NCI-H2107 (cell line): ENCODE data around the gene NATD1.

ENCODE experiments used
- DNase-seq: peaks from one replicate; lab custom pipeline; 2025; lab: John Stamatoyannopoulos, UW

Gene NATD1

GRCh38 chr17:21289902-21290571 lies 36.8 kb upstream of the NATD1 start:
- no peak for DNase-seq

- no peak for DNase-seq
These were observed 36.1 kb upstream of the NATD1 start for GRCh38 chr17:21289175-21289901.

GRCh38 chr17:21288571-21289017 lies 35.4 kb upstream of the NATD1 start:
- DNase-seq = no peak

DNA sequence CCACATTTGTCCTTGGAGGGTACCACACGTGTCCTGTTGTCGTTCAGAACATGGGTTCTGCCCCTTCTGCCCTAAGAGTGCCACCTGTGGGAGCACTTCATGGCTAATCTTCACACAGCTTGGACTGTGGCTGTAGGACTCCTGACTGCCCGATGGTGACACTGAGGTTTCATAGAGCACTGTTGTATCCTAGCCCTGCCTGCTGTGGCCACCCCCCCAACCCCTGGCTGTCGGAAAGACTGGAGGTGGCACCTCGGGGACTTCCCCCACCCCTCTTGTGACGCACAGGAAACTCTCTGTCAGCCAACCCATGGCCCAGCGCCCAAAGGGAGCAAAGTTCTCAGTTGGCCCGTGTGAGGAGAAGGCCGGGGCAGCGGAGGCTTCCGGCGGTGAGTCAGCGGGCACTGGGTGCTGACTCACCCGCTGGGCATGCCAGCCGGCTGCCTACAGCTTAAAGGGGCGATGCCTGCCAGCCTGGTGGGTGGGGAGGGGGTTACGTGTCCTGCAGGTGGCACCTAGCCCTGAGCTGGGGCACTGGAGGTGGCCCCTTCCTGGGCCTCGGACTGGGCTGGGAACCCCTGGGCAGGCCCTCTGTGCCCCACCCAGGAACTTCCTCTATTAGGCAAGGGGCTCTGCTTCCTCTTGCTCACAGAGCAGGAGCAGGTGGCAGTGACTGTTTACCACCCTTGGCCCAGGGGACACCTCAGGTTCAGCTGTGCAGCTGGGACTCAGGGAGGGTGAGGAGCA lies 34.7 kb upstream of the NATD1 start:
- no peak for DNase-seq

DNA sequence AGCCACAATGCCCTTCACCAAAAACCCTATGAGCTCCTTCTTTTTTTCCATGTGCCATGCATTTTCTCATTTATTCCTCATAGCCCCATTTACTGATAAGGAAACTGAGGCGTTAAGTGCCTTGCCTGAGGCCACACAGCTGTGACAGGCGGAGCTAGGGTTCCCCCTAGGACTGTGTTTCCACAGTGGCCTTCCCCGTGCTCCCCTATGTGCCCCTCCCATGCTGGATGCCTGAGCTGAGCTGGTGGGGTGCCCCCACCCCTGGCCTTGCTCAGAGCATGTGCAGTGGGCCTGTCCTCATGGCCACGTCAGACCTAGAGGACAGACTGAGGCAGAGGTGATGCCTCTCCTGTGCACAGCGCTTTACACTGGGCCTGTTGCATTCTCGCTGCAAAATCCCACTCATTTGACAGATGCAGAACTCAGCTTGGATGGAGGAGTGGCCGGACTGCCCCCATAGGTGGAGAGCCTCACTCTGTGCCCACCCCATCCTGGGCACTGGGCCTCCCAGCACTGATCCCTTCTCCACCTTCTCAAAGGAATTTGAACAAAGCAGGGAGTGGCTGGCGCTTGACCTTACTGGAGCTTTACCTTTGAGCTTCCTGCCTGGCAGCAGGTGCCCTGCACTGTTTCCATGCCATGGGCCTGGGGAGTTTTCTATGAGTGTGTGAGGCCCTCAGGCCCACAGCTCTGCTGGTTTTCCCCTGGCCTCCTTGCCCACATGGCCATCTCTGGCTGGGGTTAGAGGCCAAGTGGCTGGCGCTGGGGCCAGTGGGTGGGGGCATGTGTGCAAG lies 33.9 kb upstream of the NATD1 start:
- DNase-seq = no peak

DNA sequence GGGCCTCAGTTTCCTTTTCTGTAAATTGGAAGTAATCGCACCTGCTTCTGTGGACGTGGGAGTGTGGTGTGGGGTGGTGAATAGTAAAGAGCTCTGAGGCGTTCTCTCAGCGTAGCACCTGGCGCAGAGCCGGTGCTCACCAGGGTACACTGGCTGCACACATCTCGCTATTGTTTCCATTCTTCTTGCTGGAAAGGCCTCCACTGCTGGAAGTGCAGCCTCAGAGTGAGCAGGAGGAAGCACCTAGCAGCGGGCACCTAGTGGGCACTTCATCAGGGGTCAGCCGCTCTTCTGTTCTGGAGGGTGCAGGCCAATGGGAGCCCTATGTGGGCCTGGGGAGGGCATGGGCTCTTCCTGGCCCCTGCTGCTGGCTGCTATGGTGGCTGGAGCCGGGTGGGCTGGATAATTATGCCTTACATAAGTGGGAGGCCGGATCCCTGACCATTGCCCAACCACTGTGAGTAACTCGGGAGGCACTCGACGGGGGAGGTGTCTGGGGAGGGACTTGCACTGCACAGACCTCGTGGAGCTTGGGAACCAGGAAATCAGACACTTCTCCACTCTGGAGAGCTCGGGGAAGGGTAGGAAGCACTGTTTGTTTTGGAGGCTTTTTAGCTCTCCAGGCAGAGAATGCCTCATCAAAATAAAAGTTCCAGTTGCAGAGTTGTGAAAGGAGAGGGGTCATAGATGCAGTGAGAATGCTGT lies 33.0 kb upstream of the NATD1 start:
- DNase-seq = peak; percentile 43

GRCh38 chr17:21285164-21286065 lies 32.2 kb upstream of the NATD1 start:
- DNase-seq = no peak

- peak; percentile 73 for DNase-seq
These were observed 31.3 kb upstream of the NATD1 start, which contains the start of gene MAP2K3 for GRCh38 chr17:21284319-21285163. MAP2K3 (plus strand) TSS chr17:21284711; CDS start chr17:21284921, 210 bp downstream.

DNA sequence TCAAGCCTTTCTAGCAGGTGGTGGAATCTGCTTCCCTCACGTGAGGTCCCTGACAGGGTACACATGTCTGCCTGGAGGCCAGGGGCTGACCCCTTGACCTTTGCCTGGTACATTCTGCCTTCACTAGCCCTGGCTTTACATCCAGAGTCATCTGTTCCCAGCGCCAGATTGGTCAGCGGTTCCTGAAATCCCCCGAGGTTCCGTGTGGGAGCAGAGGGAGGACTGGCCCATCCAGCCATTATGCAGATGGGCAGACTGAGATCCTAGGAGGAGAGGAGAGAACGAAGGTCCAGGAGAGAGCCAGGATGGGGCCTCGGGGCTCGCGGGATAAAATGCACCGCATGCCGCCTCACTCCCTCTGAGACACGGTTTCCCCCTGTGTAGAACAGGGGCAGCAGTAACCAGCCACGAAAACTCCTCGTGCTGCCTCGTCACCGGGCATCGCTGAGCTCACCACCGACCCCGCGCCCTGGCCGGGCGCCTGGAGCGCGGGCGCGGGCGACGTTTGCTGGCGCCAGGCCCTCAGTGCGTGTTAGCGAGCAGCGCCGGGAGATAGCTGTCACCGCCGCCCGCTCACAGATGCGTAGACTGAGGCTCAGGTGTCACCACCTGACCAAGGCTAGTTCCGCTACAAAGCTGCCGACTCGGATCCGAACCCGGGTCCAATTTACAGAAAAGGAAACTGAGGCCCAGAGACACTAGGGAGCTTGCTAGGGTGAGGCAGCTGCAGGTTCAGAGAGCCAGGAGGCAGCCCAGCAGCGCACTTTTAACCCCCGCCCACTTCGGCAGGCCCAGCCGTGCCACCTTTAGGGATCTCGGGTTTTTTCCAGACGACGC lies 30.5 kb upstream of the NATD1 start:
- DNase-seq = no peak

DNA sequence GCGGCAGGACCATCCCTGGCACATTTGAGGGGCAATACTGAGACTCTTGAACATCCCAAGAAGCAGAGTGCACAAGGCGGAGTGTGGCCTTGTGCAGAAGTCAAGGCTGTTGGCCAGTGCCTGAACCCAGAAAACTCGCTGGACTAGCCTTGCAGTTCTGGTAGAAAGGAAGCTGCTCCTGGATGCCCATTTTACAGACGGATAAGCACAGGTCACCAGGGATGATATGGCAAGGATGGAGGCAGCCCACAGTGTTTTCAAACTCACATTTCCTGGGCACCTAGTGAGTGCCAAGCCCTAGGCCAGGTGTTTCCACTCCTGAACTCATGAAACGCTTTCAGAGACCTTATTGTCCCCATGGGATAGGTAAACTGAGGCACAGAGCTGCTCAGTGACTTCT lies 29.6 kb upstream of the NATD1 start:
- no peak for DNase-seq

DNA sequence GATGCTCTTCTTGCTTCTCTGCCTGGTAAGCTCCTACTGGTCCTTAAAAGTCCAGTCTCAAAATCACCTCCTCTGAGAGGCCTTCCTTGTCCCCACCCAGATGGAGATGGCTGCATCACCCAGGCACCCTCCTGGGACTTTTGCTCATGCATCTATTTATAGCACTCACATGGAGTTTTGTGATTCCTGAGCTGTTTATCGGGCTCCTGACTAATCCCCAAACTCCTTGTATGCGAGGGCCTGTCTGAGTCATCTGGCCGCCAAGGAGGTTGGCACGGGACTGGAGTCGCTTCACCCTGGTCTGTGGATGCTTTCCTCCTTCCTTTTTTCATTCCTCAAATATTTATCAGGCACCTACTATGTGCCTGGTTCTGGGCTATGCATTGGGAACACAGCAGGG lies 29.0 kb upstream of the NATD1 start:
- no peak for DNase-seq

- DNase-seq = no peak
These were observed 26.9 kb upstream of the NATD1 start for GRCh38 chr17:21280081-21280518.

GRCh38 chr17:21279582-21279981 lies 26.4 kb upstream of the NATD1 start:
- DNase-seq = no peak

GRCh38 chr17:21279198-21279535 lies 26.0 kb upstream of the NATD1 start:
- DNase-seq = no peak

- DNase-seq = no peak
These were observed 25.4 kb upstream of the NATD1 start for GRCh38 chr17:21278450-21279197.

DNA sequence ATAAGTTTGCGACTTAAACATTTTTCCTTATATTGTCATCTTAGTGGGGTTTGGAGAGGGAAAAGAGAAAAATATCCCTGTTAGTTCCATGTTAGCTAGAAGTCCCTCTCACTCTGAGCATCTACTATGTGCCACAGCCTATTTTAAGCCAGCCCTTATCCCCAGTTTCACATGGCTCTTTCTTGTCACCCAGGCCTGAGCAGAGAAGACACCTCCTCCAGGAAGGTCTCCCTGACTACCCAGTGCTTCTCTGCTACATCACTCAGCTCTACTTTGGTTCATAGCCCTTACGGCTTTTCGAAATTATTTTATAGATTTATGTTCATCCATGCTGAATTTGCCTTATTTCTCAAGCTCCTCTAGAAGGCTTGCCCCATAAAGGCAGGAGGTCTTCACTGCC lies 24.1 kb upstream of the NATD1 start:
- DNase-seq = no peak

DNA sequence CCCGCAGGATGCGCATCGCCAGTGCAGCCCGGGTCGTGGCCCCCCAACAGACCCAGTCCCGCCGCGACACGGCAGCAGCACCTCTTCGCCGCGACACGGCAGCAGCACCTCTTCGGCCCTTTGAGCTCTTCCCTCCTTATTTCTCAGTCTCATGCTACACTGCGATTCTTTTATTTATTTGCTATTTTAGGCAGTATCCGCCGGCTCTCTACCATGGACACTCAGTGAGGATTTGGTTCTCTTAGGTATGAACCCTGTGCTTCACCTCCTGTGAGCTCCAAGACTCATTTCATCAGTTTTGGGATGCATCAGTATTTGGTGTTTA lies 23.0 kb upstream of the NATD1 start:
- no peak for DNase-seq
